GM21360 (cell line): Measurements from ENCODE around the gene VAV2.

Experiments
- ATAC-seq: cut with Tn5 transposase; IDR thresholded peaks from one replicate; pipeline ENCODE4 v1.9.1; 2021; ENCODE audit warnings: mild to moderate bottlenecking, moderate library complexity; ENCODE audit not compliant: unreplicated experiment

The VAV2 gene

DNA sequence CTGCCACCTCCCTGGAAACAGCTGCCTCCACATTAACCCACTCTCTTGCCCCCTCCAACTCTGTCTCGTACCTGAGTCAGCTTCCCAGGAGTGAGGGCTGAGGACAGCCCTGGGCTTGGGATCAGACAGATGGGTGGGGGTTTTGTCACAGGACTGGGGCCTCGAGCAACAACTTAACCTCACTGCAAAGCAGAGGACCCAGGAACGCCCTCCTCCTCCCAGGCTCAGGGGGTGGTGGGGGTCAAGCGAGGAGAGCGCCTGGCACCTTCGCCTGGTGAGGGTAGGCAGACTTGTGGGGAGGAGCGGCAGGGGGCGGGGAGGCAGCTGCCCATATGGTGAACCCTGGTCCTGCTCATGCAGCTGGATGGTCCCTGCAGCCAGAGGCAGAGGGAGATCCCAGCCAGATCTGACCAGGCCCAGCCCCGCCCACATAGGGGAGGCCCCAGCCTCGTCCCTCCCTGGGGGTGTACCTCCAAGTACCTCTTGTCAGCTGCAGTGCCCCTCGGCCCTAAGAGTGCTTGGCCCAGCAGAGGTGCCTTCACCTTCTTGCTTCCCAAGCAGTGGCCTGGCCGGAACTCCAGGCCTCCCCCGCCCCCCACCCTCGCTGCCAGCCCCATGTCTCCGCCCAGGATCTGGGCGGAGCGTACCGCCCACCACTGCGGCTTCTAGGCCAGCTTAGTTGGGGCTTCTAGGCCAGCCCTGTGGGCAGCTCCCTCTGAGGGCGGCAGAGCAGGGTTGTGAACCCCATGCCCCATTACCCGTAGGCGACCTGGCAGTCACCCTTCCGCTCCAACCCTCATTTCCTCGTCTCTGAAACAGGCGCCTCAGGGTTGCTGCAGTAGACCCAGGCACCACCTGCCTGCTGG, 254.1 kb downstream of the VAV2 start, which contains the start of gene SARDH:
Gene SARDH (minus strand): TSS at position 579 of the 866 bp plus-strand sequence. CDS start 4,179 bp downstream, outside the sequence.
- ATAC-seq = no peak

DNA sequence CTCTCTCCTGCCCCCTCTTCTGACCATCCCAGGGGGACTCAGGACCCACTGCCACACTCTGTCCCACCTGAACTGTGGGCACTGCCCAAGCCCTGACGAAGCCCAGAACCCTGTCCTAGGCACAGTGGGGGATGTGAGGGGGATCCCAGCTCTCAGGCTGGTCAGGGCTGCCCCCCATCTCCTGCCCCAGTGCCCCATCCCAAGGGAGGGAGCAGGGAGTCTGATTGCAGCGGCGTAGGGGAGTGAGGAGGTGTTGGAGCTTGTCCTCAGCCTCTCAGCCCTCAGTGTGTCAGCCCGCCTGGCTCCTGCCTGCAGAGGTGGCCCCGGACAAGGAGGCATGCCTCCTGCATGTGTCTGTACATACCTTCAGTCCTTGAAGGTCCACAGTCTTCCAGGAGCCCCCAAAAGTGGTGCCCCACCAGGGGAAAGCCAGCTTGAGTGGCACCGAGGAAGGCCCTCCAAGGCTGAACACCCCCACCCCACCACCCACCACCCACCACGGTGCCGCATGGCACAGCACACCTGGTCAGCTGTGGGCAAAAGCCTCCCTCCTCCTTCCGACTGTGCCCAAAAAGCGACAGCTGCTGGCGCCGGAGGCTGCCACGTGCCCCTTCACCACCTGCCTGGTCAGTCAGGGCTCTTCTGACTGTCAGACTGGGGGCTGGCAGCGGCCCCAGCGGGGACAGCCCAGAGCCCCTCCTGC, 254.9 kb downstream of the VAV2 start:
- no peak for ATAC-seq

DNA sequence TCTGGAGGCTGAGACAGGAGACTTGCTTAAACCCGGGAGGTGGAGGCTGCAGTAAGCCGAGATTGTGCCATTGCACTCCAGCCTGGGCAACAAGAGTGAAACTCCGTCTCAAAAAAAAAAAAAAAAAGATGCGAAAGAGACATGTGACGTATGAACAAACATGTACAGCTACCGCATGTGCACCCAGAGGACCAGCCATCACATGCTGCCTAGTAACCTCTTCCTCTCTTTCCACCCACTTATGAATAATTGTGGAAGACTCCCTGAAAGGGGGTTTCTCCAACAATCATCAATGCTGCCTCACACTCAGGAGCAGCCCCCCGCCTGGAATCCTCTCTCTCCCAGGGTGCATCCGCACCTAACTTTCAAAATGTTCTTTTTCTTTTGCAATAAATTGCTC, 256.2 kb downstream of the VAV2 start:
- ATAC-seq = no peak

DNA sequence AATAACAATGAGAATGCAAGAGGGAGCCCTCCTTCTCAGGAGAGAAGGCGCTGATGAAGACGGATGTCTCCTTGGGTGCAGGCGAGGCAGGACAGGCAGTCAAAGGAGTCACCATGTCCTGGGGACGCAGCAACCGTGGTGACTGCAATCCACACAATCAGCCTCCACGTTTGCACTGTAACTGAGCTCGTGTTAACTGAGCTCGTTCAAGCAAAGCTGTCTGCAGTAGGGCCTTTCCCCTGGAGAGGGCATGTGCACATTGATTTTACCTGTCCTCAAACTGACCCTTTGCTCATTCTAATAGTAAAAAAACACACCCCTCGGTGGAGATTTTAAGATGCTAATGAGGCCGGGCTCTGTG, 256.7 kb downstream of the VAV2 start:
- no peak for ATAC-seq

DNA sequence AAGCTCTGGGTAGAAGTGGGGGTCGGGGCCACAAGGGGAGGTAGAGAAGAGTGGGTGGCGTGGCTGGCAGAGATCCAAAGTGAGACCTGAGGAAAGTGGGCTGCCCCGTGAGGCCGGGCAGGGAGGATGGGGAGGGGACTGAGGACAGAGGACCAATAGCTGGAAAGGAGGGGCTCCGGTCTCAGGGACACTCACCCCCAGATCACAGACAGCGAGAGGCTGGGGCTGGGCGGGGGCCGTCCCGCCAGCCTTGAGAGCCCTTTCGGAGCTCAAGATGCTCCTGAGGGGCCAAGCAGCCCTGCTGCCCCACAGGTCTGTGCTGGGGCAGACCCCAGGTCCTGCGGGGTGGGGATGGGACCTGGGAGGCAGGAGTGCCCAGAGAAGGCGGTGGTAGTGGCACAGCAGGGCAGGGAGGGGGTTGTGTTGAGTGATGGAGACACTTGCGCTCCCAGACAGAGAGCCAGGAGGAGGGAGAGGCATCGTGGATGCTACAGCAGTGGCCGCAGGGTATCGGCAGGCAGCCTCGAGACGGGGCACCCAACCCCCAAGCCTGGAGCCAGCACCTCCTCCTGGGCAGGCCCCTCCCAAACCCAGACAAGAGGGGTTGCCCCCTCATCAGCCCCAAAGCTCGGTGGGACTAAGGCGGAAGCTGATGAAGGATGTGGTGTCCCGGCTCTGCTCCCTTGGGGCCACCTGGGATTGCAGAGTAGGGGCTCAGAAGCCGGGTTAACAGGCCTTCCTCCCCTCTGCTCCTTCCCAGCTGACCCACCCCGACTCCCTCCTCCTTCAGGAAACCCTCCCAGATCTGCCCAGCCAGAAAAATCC, 257.3 kb downstream of the VAV2 start:
- no peak for ATAC-seq

DNA sequence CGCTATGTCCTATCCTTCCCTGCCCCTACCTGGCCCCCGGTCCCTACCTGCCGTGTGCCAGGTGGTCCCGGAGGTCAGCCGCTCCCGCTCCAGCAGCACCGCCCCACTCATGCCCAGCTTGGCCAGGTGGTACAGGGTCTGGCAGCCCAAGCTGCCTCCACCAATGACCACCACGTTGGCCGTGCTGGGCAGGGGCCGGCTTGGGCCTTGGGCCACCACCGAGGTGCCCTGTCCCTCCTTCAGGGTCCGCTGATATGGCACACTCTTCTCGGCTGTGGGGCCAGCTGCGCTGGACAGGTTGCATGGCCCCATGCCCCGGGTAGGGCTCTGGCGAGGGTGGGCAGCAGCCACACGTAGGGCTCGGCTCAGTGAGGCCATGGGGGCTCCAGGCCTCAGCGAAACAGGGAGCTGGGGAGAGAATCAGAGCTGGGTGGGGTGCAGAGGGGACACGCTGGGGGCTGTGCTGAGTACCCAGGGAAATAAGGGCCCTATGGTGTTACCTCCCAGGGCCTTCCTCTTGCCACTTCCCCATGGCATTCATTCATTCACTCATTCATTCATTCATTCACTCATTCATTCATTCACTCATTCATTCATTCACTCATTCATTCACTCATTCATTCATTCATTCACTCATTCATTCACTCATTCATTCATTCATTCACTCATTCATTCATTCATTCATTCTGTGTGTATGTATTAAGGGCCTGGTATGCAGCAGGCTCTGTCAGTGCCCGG, 258.2 kb downstream of the VAV2 start:
- ATAC-seq = no peak

DNA sequence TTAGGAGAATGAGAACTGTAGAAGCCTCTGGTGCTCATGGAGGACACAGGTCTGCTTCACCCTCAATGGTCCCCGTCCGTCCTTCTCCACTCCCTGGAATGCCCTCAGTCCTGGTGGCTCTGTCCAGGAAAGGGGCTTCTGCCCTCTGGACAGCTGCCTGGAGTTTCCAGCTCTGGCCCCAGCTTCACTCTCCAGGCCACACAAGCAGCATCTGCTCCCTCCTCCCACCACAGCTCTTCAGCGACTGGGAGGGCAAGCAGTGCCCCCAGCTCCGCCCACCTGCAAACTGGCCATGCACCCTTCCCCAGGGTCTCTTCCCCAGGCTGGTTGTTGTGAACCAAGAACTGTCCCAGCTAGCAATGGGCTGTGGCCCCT, 258.7 kb downstream of the VAV2 start:
- ATAC-seq = no peak

DNA sequence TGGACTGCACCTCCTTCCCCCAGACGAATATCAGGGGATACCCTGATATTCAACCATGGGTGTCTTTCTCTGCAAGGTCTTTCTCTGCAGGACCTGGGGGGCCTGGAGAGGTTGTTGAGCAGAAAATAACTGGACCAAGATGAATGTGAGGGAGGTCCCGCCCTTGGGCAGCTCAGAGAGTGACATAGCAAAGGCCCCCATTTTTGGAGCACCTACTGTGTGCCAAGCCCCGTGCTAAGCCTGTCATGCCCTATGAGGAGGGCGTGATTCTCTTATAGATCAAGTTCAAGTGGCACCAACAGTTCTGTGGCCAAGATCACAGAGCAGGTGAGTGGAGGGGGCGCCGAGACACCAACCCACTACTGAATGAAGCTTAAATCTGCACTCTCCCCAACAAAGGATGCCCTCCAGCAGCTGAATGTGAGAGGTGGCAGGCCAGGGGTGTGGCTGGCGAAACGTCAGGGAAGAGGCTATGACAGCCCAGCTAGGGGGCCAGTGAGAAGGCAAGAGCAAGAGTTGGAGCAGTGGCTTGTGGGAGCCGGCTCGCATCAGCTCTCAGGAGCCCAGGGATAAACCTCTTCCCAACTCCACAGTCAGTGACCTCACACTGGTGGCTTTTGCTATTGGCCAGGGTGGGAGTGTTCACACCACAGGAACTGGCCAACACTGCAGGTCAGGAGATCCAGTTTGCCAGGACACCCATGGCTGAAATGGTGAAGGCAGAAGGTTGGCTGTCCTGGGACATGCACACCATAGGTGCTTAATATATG, 259.3 kb downstream of the VAV2 start:
- no peak for ATAC-seq

DNA sequence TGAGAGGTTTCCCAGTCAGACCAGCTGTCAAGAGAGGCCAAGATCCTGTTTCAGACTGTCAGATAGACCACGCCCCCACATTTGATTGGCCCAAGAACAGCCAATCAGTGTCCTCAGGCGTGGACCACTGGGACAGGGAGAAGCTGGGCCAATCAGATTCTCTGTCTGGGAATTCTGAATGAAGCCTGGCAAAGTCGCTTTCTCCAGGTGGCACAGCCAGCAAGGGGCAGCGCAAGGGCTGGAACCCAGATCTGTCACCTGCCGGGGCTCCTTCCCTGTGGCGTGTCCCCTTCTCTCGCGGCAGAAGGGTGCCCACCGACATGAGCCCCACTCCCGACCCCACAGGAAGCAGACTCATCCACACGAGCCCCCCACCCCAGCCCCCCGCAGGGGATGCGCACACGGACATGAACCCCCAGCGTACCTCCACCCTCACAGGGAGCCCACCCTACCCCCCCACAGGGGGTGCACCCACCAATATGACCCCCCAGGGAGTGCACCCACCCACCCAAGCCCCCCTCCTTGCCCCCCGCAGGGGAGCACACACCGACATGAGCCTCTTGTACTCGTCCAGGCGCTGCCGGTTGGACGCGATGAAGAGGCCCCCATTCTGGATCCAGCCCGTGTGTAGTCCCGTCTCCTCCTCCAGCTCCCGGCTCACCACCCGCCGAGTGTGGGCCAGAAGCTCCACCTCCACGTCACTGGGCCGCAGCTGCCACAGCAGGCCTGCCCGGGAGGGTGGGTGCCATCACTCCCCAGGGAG, 260.1 kb downstream of the VAV2 start:
- ATAC-seq = no peak

DNA sequence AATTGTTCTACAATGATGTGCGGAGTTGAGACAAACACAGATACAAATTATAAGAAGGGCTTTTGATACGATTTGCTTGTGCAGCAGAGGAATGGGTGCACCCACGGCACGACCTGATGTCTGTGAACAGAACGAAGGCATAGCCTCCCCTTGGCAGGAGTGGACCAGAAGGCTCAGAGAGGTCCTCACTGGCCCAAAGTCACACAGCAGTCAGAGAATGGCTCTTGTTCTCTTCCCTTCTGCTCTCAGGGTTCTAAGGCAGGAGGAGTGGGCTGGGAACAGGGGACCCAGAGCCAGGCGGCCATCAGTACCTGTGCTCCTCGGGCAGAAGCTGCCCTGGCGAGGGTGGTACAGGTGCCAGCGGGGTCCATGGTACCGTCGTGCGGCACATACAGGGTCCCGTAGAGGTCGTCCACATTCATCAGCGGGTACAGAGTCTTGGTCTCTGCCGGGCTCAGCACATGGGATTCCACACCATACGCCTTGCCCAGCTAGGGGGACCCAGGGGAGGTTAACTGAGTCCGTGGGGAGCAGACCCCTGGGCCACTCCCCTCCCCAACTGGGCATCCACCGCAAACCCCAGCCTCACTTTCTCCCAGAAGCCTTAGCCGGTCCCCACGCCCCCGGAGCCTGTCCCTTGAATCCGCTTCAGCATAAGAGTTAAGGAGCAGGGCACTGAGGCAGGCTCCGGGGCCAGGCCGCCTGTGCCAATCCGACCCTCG, 261.0 kb downstream of the VAV2 start:
- ATAC-seq = no peak

DNA sequence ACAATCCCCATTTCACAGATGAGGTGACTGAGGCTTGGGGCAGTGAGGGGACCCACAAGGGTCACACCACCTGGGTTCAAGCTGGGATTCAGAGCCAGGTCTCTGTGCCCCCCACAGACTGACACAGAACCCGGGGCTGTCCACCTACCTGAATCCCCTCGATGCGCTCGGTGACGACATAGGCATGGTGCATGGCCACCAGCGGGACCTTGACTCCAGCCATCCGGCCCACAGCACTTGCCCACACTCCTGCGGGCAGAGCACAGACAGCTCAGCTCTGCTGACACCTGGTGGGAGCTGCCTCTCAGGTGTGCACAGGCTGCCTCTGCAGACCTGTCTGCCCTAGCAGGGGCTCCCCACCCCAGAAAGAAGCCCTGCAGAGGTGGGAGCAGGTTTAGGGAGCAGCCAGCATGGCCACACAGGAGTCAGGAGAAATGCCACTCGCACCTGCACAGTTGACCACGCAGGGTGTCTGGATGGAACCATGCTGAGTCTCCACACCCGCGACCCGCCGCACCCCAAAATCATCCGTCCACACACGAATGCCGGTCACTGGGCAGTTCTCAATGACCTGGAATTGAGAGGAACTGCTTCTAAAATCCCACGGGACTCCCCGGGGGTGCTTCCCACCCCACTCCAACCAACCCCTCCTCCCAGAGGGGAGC, 262.4 kb downstream of the VAV2 start:
- no peak for ATAC-seq

DNA sequence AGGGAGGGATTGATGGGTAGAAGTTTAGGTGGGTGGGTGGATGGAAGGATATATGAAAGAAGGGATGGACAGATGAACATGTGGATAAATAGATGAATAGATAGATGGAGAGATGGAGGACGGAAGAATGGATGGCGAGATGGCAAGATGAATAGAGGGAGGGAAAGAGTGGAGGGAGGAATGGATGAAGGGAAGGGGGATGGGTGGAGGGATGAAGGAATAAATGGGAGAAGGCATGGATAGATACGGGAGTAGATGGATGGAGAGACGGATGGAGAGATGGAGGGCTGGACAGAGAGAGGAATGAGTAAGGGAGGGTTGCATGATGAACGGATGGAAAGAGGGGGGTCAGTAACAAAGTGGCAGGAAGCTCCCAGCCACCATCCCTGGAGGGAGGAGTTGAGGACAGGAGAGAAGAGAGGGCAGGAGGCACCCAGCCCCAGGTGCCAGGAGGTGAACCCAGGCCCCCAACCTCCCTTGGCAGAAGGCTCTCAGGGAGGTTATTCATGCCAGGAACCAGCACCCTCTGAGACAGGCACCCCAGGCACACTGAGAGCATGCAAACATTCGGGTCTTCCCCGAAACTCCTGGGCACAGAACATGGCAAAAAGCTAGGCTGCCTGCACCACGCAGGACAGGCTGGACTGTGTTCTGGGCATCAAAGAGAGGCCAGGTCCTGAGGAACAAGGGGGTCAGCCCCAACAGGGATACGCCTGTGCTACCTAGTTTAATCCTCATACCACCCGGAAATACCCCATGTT, 263.1 kb downstream of the VAV2 start:
- ATAC-seq = no peak

DNA sequence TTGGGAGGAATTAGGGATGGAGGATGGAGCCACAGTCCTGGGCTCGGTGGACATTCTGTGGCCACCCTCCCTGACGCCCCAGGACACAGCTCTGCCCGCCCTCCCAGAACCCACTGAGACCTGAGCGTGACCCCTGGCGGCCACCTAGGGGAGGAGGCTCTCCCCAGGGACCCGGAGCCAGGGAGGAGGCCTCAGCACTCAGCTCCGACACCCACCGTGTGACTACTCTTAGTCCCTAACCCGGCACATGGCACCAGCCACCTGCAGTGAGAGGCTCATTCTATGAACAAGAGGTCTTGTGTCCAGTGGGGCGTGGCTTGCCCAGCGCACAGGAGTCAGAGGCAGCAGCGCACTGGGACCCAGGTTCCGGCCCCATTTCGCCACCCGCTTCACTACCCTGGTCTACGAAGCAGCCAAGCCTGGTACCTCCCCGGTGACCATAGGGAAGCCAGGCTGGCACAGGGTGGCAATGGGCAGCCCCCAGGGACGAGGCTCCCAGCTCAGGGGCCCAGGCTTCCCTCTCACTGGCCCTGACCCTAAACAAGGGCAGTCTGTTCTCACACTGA, 264.2 kb downstream of the VAV2 start:
- ATAC-seq = no peak

DNA sequence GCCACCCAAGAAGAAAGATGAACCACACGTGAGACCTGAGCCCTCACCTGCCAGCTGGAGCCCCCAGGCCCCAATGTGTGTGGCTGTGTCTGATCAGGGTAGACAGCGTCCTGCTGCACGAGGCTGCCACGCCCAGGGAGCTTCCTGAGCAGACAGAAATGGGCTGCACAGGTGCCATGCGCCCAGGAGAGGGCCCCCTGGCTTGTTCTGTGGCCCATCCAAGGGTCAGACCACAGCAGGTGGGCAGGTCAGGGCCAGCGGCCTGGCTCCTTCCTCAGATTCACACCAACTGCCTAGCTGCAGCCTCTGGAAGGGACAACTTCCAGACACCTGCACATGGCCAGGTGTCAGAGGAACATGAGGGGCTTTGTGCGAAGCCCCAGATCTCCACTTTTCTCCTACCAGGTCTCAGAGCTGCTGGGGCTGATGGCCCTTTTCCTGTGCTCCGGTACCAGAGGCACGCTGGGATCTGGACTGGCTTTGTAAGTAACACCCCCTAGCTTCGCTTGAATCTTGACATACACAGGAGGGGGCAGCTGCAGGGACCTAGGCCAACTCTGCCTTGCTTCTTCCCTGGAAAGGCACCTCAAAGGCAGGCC, 264.7 kb downstream of the VAV2 start:
- no peak for ATAC-seq

DNA sequence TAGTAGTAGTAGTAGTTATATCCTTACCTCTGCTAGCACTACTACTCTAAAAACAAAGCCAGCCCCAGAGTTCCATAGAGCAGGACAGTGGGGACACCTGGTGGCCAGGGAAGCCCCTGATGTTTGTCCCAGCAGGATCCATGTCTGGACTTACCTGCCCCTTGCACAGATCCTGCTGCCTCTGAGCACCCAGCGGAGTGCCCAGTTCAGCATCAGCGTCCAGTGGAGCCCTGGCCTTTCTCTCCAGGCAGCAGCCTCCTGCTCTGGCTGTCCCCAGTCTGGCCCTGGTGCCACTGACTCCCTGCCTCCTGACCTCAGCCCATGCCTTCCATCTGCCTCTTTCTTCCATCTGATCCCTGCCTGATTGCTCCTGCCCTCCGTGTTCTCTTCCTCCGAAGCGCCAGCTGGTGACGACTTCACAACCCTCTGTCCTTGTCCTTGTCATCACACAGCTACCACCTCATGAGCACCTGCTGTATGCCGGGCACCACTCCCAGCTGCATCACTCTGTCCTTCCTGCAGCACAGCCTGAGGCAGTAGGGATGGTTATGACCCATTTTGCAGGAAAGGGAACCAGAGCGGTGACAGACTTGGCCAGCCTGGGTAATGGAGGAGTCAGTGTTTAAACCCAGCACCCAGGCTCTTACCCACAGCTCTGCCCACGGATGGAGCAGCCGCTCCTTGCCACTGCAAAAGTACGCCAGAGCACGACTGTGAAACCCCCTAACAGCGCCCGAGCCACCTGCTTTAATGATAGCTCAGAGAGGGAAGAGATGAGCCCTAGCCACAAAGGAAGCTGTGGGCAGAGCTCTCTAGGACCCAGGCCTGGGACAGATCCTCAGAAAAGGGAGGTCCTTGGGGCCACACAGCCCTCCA, 265.5 kb downstream of the VAV2 start:
- no peak for ATAC-seq

DNA sequence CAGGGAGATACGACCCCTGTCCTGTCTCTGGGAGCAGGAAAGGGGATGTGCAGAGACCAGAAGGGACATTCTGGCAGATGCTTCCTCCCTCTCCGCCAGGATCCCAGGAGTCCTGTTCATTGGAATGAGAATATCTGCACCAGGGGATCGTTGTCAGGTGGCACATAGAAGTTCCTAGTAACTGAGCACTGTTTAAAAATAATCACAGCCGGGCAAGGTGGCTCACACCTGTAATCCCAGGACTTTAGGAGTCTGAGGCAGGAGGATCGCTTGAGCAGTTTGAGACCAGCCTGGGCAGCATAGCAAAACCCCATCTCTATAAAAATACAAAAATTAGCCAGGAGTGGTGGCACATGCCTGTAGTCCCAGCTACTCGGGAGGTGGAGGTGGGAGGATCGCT, 266.2 kb downstream of the VAV2 start:
- no peak for ATAC-seq
